HG03066 (cell line): ENCODE results near the gene TRIM50.
A peak's percentile ranks its signal among the peaks of the same experiment; 100 is the strongest.
"Not testable (repeated sequence)": the region's sequence is repeated elsewhere in the genome, so short reads cannot be mapped to it uniquely, and the experiment has no call there.

Experiments used
- ATAC-seq: cut with Tn5 transposase; IDR thresholded peaks from one replicate; pipeline ENCODE4 v1.9.1; 2021; ENCODE audit warnings: low read depth; ENCODE audit not compliant: unreplicated experiment

Gene TRIM50

DNA sequence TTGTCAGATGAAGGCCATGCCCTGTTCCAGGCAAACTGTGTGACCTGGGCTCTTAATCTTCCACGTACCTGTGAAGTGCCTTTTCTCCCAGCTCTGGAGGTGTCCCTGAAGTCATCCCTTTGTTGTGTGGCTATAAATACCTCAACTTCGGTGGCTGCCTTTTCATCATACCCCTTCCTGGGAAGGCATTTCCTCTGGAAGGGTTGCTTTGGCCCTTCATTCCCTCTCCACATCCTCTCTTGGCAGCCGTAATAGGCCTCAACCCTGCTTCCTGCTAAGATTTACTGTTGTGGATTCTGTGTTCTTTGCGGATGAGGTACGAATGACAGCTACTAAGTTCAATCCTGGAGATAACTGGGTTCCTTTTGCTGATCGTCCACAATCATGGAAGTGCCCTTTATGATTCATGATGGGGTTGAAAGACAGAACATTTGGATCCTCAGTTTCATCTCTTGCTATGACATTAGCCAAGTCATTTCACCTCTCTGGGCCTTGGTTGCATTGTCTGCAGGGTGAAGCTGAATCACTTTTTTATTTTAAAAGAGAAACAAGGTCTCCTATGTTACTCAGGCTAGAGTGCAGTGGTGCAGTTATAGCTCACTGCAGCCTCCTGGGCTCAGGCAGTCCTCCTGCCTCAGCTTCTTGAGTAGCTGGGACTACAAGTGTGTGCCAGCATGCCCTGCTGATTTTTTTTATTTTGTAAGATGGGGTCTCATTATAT is 23.7 kb upstream of the TRIM50 start:
- ATAC-seq: no peak

DNA sequence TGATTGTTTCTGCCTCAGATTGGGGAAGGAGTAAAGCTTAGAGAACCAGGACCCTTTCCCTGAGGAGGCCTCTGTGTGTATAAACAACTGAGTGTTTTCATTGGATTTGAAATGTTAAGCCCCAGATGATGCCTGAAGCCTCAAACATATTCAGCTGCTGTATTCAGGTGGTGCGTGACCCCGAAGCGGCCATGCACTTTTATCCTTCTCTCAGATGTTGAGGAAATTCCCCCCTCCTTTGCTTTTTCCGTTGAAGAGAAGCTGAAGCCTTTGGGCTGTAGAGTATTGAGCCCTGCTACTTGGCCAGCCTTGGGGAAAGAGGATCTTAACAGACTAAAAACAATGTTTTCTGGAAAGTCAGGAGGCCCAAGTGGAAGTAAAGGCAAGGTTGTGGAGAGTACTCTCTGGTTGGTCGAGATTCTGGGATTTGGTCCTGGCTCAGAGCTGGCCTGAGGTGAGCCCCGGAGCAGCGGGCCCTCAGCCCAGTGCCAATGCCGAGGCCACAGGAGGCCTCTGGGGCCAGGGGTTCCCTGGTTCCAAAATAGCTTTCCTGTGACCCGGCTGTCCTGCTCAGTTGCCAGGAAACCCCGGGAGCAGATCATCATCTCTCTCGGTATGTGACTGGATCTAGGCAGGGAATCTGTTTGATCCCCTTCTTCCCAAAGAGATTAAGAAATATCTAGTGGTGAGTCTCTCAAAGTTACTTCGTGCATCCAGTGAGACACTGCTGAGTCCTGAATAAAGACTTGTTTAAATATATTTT is 22.6 kb upstream of the TRIM50 start:
- ATAC-seq: no peak

DNA sequence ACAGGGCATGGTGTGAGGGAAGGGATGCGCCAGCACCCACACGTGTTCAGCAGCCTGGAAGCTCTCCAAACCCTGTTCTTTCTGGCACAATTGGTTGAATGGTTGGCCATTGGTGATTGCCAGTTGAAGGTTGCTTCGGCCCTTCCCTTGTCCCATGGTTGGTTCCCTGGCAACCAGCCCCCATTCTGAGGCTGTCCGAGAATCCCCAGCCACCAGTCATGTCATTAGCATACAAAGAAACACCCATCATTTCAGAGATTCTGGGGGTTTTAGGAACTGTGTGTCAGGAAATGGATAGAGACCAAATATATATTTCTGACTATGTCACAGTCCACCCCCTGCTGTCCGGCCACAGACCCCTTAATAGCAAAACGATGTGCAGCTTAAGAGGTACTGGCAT is 21.9 kb upstream of the TRIM50 start:
- no peak for ATAC-seq

DNA sequence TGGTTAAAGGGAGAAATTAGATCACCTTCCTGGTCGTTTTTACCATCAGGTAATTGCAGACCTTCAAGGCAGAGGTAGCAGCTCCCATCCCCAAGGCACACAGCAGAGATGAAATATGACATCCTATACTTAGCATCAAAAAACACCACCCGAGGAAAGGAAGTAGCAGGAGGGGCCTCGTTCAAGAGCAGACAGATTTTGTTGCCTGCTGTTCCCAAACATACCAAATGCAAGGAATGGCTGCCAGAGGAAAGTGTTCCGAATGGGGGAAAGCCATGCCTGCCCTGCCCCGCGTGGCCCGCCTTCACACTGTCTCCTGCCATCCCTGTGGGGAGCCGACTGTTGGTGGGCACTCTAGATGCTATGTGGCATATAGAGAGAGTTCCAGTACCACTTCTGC is 18.1 kb upstream of the TRIM50 start:
- no peak for ATAC-seq

DNA sequence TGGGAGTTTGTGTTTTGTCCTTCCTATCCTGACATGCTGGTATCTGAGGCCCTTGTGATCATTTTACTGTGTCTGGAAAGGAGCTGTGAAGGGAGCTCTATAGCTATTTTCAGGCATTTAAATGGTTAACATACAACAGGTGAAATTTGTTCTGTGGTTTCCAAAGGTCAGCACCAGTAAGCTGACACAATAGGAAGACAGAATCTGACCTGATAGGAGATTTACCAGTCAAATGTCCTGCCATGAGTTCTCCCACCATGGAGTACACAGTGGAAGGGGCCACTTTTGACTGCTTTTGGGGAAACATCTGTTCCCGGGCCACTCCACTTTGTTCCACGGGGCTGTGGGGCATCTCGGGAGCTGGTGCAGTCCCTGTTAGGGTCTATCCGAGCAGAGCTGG is 17.7 kb upstream of the TRIM50 start:
- ATAC-seq: no peak

DNA sequence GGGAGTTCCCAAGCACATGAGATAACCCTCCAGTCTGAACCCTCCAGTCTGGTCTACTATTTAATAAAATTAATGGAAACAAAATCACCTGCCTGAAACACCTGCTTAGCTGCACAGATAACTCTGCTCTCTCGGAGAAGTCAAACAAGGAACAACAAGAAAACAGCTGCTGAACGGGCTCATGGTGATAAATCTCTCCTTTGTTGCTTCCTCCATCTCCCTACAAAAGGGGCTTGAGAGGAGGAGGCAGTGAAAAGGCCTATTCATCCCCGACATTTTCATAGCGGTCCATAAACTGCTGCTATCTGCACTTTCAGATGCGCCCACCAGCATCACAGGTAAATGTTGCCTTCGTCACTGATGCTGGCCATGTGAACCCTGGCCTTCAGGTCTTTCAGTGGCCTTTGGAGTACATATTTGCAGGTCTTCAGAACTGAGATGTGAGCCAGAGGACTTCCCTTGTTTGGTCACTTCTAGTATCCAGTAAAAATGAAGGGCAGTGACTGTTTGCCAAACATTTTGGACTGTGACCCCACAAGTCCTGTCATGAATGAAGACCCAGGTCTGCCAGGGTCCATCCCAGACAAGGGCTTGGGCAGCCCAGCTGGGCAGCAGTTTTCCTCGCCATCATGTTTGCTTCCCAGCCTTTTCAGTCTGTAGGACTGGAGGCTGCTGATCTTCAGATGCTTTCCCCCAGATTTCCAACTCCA is 15.9 kb upstream of the TRIM50 start:
- ATAC-seq: no peak

DNA sequence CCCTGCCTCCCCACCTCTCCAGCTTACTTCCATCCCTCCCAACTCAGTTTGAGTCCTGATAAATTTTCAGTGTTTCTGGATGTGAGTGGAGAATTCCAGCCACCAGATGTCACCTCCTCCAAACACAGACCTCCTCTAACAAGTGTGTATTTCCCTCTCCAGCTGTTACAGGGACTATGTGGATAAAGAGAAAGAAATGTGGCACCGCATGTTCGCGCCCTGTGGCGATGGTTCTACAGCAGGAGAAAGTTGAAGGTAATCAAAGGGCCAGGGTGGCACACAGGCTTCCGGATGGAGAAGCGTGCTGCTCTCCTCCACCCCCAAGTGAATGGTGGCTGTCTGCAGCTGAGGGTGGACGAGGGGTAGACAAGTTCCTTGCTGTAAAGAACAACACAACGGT is 14.8 kb upstream of the TRIM50 start:
- no peak for ATAC-seq

DNA sequence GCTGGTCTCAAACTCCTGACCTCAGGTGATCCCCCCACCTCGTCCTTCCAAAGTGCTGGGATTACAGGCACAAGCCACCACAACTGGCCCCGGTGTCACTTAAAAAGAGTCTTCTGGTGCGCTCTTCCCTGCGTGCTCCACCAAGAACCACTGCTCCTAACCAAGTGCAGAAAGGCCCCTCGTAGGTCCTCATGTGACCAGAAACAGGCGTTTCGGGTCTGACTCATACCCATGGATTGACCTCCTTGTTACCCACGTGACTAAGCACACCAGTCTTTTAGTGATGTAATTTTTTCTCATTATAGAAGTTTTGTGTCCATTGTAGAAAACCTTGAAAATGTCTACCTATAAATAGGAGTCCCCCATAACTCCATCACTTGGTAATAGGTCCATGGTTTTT is 14.0 kb upstream of the TRIM50 start:
- ATAC-seq: no peak

DNA sequence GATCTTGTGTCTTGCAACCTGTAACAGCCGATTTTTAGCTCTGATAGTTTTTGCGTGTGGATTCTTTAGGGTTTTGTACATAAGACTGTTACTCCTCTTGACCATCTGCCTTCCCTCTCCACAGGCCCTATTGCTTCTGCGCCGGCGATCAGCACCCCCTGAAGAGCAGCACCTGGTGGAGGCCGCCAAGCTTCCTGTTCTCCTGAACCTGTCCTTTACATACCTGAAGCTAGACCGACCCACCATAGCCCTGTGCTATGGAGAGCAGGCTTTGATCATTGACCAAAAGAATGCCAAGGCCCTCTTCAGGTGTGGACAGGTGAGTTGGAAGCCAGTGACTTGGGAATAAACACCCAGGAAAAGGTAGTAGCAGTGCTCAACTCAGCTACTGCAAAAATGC is 12.6 kb upstream of the TRIM50 start:
- ATAC-seq: no peak

DNA sequence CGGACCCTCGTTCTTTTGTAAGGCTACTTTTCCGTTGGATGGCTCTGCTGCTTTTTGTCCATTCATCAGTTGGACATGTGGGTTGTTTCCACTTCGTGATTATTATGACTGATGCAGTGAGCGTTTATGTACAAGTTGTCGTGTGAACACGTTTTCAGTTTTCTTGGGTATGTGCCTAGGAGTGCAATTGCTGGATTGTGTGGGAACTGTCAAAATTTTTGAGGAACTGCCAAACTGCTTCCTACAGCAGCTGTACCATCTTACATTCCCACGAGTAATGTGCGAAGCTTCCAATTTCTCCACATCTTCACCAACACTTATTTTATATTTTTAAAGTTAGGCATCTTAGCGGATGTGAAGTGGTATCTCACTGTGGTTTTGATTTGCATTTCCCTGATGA is 10.4 kb upstream of the TRIM50 start:
- no peak for ATAC-seq

DNA sequence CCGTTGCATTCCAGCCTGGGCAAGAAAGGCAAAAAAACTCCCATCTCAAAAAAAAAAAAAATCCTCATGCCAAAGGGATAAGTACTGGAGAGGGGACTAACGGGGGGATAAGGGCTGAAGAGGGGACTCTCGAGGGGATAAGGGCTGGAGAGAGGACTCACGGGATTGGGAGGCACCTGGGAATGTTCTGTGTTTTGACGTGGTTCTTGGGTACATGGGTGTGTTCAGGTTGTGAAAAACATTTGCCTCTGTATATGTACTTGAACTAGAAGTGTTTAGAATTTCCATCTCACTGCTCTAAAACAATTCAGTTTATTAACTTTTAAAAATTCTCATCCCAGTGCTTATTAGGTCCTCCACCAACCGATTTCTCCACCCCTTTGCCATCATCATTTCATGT is 4.6 kb upstream of the TRIM50 start:
- no peak for ATAC-seq

DNA sequence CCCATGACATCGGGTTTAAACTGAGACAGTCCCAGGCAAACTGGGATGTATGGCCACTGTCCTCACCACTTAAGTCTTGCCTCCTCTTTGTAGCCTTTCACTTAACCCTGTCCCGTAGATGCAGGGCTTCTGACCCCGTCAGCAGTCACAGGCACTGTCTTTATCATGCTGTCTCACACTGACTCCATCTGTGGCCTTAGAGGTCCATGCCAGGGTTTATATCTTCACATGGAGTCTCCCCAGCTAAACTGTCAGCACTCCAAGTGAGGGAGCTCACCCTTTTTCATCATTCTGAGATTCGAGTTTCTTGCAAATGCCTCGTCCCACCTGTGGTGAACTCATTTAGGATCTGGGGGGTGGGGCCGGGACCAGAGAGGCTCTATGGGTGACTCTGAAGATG is 2.9 kb upstream of the TRIM50 start:
- ATAC-seq: no peak

DNA sequence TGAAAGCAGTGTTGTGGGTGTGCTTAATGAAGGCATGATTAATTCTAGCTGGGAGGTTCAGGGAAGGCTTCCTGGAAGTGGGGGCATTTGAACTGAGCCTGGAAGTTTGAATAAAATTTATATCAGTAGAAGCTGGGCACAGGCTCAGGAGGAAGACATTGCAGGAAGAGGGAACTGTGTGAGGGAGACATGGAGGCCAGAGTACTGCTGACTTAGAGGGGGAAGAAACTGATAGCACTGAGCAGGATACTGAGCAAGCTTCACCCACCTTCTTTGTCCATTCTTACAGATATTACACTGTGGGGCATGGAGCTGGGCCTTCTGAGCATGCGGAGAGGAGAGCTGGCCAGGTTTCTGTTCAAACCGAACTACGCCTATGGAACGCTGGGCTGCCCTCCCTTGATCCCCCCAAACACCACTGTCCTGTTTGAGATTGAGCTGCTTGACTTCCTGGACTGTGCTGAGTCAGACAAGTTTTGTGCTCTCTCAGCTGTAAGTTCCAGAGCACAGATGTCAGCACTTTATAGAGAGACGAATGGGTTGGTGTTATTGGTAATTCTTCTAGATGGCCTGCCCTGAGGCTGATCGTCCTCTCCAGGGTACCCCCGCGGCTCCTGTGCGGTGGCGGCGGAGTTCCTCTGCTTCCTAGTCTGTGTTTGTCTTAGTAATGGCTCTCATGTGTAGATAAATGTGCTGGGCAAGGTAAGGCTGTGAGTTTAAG is 2.1 kb upstream of the TRIM50 start:
- ATAC-seq: no peak

DNA sequence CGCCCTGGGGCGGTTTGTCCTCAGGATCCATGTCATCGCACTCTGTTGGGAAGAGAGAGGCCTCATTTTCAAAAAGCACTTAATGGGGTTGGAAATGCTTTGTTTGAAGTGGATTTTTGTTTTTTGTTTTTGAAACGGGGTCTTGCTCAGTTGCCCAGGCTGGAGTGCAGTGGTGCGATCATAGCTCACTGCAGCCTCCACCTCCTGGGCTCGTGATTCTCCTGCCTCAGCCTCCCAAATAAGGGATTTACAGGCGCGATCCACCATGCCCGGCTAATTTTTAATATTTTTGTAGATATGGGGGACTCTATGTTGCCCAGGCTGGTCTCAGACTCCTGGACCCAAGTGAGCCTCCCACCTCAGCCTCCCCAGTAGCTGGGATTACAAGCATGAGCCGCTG is 814 bp upstream of the TRIM50 start:
- ATAC-seq: no peak

DNA sequence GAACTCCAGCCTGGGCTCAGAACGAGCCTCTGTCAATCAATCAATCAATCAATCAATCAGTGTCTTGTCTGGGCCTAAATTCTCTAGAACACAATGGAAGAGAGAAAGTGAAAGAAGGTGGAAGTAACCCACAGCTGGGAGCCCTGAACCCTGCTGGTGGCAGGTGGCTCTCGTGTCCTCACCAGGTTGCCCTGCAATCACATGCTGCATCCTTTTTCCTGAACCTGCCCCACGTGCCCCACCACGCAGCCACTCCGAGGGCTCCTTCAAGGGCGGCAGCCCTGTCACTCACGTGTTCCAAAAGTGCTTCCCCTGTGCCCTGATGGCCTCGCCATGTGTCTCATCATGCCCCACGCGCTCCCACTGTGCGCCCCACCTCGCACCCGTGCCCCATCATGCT is 433 bp downstream of the TRIM50 start:
- ATAC-seq: not testable (repeated sequence)

DNA sequence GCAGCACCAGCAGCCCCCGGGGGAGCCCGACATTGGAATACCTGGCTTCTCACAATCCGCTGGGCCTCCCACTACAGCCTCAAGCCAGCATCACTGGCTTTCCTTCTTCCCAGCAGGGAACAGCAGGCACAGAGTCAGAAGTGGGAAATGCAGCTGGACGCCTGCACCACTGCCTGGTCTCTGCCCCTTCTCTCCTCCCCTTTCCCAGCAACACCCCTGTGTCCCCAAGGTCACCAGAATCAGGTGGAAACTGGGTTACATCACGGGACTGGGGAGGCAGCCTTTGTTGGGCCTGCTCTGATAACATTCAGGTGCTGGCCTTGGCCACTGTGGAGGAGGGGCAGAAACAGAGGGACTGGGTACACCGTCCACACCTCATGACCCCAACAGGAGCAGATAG is 2.5 kb downstream of the TRIM50 start:
- ATAC-seq: not testable (repeated sequence)

DNA sequence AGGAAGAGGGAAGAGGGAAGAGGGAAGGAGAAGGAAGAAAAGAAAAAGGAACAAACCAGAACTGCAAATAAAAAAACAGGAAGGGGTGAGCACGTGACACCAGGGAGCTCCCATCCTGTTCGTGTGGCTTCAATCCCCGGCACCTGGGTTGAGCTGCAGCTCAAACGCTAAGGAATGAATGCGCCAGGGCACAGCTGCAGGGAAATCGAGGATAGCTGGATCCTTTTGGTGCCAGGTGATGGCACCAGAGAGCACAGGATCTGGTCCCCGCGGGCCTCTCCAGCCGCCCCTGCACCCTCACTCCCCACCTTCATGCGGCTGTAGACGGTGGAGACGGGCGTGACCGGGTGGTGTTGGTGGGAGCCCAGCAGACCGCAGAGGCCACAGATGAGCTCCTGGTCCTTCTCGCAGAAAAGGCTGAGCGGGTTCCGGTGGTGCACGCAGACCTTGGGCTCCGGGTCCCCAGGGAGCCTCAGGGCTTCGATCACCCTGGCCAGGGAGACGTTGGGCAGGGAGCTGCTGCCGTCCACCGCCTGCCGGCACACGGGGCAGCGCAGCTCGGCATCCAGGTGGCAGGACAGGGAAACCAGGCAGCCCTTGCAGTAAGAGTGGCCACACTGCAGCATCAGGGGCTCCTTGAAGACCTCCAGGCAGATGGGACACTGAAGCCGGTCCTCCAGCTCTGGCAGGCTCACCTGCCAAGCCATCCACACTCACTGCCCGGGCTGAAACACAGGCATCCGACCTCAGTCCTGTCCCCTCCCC is 3.6 kb downstream of the TRIM50 start:
- peak; percentile 54 for ATAC-seq

DNA sequence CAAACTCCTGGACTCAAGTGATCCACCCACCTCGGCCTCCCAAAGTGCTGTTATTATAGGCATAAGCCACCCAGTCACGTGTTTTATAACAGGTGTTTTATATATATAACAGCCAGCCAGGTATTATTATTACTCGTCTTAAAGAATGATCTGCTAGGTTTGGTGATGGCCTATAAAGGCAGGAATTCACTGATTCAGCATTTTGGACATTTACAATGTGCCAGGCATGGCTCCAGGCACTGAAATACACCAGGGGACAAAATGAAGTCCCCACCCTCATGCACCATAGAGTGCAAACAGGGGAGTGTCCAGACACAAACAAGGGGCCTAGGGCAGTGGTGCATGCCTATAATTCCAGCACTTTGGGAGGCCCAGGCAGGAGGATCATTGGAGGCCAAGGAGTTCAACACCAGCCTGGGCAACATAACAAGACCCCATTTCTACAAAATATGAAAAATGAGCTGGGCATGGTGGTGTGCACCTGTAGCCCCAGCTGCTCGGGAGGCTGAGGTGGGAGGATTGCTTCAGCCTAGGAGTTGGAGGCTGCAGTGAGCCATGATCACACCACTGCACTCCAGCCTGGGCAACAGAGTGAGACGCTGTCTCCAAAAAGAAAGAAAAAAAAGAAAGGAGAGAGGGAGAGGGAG is 4.3 kb downstream of the TRIM50 start:
- ATAC-seq: not testable (repeated sequence)

DNA sequence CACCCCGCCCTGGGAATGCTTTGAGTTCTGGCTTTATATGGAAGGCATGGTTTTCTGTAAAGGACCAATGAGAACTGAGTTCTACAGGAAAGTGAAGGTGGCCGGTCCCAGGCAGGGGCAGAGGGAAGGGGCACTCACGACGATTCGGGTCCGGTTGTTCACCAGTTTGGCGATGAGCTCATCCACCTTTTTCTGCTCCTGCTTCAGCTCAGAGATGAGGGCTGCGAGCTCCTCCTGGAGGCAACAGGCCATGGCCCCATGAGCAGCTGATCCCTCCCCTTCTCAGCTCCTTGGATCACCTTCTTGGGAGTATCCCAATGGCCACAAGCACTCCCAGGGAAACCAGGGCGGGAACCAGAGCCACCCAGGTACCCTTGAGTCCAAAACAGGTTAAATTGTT is 7.9 kb downstream of the TRIM50 start:
- not testable (repeated sequence) for ATAC-seq

DNA sequence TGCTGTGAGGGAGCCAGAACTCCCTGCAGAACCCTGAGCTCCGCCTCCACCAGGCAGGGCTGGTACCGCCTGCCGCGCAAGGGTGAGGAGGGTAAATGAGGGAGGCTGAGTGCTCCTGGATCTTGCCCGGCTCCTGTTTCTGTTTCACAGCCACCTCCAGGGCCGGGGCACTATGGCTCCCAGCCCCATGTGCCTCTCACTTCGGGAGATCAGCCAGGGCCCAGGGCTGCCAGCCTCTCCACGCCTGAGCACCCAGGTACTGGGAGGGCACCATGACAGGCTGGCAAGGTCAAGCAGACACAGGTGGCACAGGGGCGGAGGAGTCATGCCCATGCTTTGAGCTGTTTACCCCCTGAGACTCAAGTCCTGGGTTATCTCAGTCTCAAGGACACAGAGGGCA is 8.3 kb downstream of the TRIM50 start:
- not testable (repeated sequence) for ATAC-seq
